HG03460 (cell line): Measurements from ENCODE around the gene KLF17.

Experiments
- ATAC-seq: cut with Tn5 transposase; IDR thresholded peaks from one replicate; pipeline ENCODE4 v1.9.1; 2021; ENCODE audit not compliant: unreplicated experiment

The KLF17 gene, protein sequence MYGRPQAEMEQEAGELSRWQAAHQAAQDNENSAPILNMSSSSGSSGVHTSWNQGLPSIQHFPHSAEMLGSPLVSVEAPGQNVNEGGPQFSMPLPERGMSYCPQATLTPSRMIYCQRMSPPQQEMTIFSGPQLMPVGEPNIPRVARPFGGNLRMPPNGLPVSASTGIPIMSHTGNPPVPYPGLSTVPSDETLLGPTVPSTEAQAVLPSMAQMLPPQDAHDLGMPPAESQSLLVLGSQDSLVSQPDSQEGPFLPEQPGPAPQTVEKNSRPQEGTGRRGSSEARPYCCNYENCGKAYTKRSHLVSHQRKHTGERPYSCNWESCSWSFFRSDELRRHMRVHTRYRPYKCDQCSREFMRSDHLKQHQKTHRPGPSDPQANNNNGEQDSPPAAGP

DNA sequence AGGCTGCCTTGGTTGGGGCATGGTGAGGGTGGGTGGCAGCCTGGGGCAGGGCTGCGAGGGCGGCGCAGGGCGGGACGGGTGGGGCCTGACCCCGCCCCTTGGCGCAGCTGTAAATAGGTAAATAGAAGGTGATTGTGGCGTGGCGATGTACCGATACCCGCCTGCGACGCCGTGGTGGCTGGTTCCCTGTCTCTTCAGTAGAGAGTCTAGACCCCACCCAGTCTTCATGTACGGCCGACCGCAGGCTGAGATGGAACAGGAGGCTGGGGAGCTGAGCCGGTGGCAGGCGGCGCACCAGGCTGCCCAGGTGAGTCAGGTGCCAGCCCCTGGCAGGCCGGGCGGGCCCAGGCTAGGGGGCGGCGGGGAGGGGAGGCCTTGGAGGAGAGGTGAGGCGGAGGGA lies at the start of gene KLF17:
TSS of gene KLF17 (plus strand) at position 140 of the 400 bp plus-strand sequence. CDS start at position 227, 87 bp downstream.
- no peak for ATAC-seq

- no peak for ATAC-seq
These were observed 47.2 kb upstream of the KLF17 start for GRCh38 chr1:44071461-44071860.

DNA sequence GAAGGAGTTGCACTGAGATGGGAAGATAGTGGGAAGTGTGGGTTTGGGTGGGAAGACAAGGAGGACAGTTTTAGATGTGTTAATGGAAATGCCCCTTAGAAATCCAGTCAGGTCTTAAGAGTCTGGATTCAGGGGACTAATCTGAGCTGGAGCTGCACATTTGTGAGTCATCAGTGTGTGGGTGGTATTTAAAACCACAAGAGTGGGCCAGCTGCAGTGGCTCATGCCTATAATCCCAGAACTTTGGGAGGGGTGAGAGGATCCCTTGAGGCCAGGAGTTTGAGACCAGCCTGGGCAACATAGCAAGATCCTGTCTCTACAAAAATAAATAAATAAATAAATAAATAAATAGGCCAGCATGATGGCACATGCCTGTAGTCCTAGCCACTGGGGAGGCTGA lies 46.4 kb upstream of the KLF17 start:
- no peak for ATAC-seq

DNA sequence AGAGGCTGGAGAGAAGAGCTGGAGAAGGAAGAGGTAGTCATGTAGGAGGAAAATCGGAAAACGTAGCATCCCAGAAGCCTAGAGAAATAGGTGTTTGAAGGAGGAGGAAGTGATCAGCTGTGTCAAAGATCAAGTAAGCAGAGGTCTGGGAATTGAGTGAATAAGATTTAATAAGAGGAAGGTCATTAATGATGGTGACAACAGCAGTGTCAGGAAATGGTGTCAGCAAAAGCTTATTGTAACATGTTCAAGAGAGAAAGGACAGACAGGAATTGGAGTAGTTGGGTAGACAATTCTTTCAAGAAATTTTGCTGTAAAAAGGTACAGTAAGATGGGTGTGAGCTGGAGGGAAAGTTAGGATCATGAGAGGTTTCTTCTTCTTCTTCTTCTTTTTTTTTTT lies 45.8 kb upstream of the KLF17 start:
- no peak for ATAC-seq

- ATAC-seq, result no peak
These were observed 45.1 kb upstream of the KLF17 start for GRCh38 chr1:44073528-44073927.

DNA sequence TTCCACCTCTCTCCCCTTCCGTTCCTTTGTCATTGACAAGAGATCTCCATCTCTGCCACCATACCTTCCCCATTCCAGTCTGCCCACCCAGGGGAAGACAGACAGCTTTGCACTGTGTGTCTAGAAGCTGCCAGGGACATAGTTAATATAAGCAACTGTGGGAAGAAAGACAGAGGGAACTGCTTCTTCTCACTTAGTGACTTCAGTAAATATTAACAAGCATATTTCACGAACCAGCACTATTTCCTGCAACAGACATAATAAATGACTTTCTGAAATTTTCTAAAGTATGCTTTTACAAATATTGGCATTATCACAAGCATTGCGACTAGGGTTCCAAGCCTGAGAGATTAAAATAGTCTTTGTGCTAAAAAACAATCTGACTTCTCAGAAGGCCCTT lies 44.2 kb upstream of the KLF17 start:
- ATAC-seq, result no peak

DNA sequence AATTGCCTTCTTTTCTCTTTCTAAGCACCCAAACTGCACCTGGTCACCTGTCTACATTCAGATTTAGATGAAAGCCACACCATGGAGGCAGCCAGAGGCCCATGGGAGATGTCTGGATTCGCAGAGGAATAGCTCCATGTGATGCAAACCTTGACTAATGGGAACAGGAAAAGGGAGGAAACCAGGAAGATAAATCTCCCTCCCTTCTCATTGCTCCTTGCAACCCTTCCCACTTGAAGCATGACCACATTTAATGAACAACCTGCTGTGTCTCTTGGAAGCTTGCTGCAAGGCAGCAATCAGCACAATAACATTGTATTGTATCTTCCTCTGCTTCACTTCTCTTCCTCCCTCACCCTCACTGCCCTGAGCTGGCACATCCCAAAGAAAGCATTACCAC lies 42.6 kb upstream of the KLF17 start:
- ATAC-seq, result no peak

GRCh38 chr1:44077421-44077820 lies 41.2 kb upstream of the KLF17 start:
- ATAC-seq, result no peak

- ATAC-seq, result no peak
These were observed 40.5 kb upstream of the KLF17 start for GRCh38 chr1:44078104-44078503.

DNA sequence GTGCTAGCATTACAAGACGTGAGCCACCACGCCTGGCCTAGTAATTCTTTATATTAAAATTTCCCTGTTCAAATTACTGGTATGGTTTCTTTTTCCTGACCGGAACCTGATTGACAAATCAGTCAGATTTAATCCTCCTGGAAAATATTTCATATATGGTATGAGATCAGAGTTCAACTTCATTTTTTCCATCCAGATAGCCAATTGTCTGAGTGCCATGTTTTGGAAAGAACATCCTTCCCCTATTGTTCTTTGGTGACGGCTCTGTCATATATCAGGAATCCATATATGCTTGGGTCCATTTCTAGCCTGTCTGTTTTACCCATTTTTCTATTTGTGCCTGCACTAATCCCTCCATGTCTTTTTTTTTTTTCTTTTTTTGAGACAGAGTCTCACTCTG lies 39.1 kb upstream of the KLF17 start:
- no peak for ATAC-seq

DNA sequence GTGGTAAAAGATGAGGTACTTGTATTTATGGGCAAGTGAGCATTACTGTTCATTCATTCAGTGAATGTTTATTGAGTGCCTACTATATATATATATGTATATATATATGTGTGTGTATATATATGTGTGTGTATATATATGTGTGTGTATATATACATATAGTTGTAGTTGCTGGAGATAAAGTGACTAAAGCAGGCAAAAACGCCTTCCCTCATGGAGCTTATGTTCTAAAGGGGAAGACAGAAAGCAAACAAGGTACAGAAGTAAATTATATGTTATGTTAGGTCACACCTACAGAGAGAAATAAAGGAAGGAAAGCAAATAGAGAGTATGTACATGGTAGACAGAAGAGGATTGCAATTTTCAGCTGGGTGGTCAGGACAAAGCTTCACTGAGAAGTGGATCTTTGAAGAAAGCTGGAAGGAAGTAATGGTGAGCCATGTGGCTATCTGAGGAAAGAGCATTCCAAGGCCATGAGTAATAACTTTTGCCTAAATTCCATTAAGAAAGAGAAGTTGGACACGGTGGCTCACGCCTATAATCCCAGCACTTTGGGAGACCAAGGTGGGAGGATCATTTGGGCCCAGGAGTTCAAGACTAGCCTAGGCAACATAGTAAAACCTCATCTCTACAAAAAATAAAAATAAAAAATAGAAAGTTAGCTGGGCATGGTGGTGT lies 33.5 kb upstream of the KLF17 start:
- no peak for ATAC-seq

GRCh38 chr1:44086692-44087474 lies 31.7 kb upstream of the KLF17 start:
- ATAC-seq, result no peak

DNA sequence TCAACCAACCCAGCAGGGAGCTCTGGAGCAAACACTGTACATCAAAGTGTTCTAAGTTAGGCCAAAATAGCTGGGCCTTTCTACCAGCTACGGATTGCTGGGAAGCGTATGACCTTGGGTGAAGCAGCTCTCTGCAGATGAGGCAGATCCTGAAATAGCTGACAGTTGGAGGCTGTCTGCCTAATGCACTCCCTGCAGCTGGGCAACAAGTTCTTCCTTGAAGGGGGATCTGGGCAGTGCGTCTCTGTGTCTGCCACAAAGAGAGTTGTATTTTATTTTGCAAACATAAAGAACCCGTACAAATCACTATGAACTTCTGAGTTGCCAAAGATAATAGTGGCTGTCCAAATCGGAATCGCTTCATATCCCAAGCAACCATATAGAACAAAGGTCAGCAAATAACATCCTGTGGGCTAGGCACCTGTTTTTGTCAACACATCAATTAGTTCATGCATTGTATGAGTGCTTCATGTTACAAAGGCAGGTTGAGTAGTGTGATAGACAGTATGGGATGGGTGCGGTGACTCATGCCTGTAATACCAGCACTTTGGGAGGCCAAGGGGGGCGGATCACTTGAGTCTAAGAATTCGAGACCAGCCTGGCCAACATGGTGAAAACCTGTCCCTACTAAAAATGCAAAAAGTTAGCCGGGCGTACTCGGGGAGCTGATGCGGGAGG lies 29.1 kb upstream of the KLF17 start:
- ATAC-seq, result no peak

GRCh38 chr1:44090429-44091252 lies 28.0 kb upstream of the KLF17 start:
- ATAC-seq, result no peak

DNA sequence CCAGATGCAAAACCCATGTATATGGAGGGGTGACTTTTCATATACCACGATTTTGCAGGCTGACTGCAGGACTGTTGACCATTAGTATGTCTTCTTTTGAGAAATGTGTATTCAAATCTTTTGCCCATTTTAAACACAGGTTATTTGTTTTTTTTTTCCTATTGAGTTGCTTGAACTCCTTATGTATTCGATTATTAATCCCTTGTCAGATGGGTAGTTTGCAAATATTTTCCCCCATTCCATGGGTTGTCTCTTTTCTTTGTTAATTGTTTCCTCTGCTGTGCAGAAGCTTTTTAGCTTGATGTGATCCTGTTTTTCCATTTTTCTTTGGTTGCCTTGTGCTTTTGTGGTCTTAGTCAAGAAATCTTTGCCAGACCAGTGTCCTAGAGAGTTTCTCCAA lies 24.6 kb upstream of the KLF17 start:
- ATAC-seq, result no peak

GRCh38 chr1:44100183-44100868 lies 18.3 kb upstream of the KLF17 start:
- ATAC-seq, result no peak

GRCh38 chr1:44101328-44101727 lies 17.3 kb upstream of the KLF17 start:
- no peak for ATAC-seq

GRCh38 chr1:44103270-44104131 lies 15.1 kb upstream of the KLF17 start:
- ATAC-seq, result no peak

- no peak for ATAC-seq
These were observed 12.8 kb upstream of the KLF17 start for GRCh38 chr1:44105810-44106209.
